ENCODE data around the gene AOPEP. TPM values are rescaled to one million over a fixed set of nuclear protein-coding genes. Genes with fewer than 3 reads are reported as not detected.
A peak's percentile ranks its signal among the peaks of the same experiment; 100 is the strongest.

AOPEP gene
- total RNA-seq, 4 donors from 2014 or later, result 56.5 to 160 (median 103) TPM

DNA sequence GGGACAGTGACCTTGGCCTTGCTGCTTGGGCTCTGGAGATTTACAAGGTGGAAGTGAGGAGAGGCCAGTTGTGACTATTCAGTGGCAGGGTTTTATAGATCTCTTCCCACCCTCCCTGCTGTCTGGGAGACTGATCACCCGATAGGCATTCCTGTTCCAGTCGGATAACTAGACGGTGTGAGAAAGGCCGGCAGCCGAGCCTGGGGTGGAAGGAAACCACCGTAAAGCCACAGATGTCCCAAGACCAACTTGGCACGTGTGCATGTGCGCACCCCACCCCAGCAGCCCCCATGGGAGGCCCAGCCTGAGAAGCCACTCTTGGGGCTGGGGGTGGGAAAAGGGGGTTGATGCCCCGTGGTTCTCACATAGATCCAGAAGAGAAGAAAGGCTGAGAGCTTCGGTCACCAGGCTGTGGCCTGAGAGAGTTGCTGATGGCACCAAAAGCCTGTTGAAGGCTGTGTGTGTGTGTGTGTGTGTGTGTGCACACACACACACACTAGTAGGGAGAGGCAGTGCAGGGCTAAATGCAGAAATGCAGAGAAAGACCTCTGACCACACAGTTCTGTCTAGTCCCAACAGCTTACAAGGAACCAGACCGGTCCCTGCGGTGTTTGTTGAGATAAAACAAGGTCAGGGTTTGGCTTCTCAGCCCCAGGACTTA is 365.2 kb downstream of the AOPEP start:
- no peak for TF ChIP-seq POLR2A (IDR thresholded peaks at IDR 0.05)
- TF ChIP-seq, protein P1, sequence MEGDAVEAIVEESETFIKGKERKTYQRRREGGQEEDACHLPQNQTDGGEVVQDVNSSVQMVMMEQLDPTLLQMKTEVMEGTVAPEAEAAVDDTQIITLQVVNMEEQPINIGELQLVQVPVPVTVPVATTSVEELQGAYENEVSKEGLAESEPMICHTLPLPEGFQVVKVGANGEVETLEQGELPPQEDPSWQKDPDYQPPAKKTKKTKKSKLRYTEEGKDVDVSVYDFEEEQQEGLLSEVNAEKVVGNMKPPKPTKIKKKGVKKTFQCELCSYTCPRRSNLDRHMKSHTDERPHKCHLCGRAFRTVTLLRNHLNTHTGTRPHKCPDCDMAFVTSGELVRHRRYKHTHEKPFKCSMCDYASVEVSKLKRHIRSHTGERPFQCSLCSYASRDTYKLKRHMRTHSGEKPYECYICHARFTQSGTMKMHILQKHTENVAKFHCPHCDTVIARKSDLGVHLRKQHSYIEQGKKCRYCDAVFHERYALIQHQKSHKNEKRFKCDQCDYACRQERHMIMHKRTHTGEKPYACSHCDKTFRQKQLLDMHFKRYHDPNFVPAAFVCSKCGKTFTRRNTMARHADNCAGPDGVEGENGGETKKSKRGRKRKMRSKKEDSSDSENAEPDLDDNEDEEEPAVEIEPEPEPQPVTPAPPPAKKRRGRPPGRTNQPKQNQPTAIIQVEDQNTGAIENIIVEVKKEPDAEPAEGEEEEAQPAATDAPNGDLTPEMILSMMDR (IDR thresholded peaks at IDR 0.05 in 4 of 5, conservative IDR thresholded peaks at IDR 0.05 in 1 of 5), result no peak
- intact Hi-C loops (cut with DNase I; ENCODE audit: low total_unique reads) (loop anchor here (5.0 to 10.0 kb wide), 3 partner anchors 84 to 413 kb away; no protein-coding TSS in a partner anchor), in situ Hi-C loops (cut with MboI; ENCODE audit: low sequenced_read_pairs in 4 of 4) (no loop called here)
- ATAC-seq, result no peak
- no peaks in the 10 kb centered on the region for H3K27me3 ChIP-seq
- DNase-seq, result peak in 1 of 2 donors; percentile 25
- H3K4me1 ChIP-seq, result peaks cover 86 to 87% of the 10 kb centered on the region in 2 donors
- no peaks in the 10 kb centered on the region for H3K9me3 ChIP-seq
- no peak overlapping the region for H3K4me3 ChIP-seq
- H3K36me3 ChIP-seq, result peaks cover 0 to 3% of the 10 kb centered on the region in 2 donors
- peak overlapping the region; percentile 87 to 96 (median 90) for H3K27ac ChIP-seq

DNA sequence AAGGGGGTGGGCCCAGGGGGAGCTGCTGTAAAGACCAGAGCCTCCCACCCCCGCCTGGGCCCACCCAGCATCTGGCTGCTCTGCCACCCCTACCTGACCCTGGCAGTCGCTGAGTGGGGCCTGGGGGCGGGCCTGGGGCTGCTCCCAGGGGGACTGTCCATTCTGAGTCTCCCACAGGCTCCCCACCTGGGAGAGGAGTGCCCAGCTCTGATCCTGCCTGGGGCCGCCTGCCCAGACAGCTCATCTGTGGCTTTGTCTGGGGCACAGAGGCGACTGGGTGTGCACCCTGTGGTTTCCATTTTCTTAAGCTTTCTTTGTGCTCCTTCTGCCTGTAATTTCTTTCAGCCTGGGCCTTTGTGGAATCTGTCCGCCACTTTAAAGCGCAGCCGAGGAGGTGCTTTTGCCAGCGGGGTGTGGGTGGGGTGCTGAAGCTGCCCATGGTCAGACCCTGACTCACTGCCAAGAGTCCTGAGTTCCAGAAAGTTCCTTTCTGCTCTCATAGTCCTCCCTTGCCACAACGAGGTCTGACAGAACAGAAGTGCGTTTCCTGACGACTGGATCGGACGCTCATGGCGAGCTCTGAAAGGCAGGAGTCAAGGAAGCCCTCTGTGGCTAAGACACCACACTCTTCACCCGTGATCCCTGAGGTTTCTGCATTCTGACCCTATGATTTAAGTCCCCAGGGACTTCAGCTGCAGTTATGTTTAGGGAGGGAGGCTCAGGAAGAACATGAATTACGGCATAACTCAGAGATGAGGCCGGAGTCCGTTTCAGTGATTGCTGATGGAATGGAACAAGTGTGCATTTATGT is 366.0 kb downstream of the AOPEP start:
- Histone ChIP-seq H3K9me3 (no peaks in the 10 kb centered on the region), H3K27me3 (no peaks in the 10 kb centered on the region), H3K36me3 (no peaks in the 10 kb centered on the region), H3K4me3 (no peak overlapping the region), H3K27ac (peak overlapping the region; percentile 87 to 96 (median 90)), H3K4me1 (peaks cover 85% of the 10 kb centered on the region in 2 donors)
- DNase-seq (peak in 1 of 2 donors; percentile 56), ATAC-seq (peak in 1 of 2 donors; percentile 8)
- in situ Hi-C loops (cut with MboI; ENCODE audit: low sequenced_read_pairs in 4 of 4) (no loop called here), intact Hi-C loops (cut with DNase I; ENCODE audit: low total_unique reads) (loop anchor here (5.0 to 10.0 kb wide), 3 partner anchors 85 to 412 kb away; no protein-coding TSS in a partner anchor)
- TF ChIP-seq, protein P1 (IDR thresholded peaks at IDR 0.05 in 4 of 5, conservative IDR thresholded peaks at IDR 0.05 in 1 of 5), result no peak

DNA sequence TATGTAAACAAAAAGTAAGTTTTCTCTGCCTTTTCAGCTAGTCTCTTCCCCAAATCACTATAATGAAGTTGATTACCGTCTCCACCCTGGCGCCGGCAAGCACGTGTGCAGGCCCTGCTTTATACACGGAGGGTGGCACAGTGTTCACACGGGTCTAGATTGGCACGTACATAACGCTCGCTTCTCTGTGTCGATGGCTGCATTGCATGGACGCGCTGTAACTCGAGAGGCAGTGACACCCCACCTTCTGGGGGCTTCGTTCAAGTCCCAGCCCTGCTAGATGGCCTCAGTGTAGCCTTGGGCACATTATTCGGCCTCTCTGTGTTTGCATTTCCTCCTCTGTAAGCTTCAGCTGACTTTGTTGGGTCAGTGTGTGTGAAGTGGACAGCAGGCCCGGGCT is 367.1 kb downstream of the AOPEP start:
- TF ChIP-seq, protein P1 (IDR thresholded peaks at IDR 0.05 in 4 of 5, conservative IDR thresholded peaks at IDR 0.05 in 1 of 5), result no peak
- no peak for TF ChIP-seq POLR2A (IDR thresholded peaks at IDR 0.05)
- Histone ChIP-seq H3K4me3 (no peak overlapping the region), H3K9me3 (no peaks in the 10 kb centered on the region), H3K4me1 (peaks cover 84 to 89% of the 10 kb centered on the region in 2 donors), H3K27me3 (no peaks in the 10 kb centered on the region), H3K27ac (peak overlapping the region; percentile 87 to 96 (median 90)), H3K36me3 (no peaks in the 10 kb centered on the region)
- in situ Hi-C loops (cut with MboI; ENCODE audit: low sequenced_read_pairs in 4 of 4), result no loop called here
- ATAC-seq, result no peak
- intact Hi-C loops (cut with DNase I; ENCODE audit: low total_unique reads), result loop anchor here (5.0 to 10.0 kb wide), 3 partner anchors 86 to 411 kb away; no protein-coding TSS in a partner anchor
- DNase-seq, result no peak

DNA sequence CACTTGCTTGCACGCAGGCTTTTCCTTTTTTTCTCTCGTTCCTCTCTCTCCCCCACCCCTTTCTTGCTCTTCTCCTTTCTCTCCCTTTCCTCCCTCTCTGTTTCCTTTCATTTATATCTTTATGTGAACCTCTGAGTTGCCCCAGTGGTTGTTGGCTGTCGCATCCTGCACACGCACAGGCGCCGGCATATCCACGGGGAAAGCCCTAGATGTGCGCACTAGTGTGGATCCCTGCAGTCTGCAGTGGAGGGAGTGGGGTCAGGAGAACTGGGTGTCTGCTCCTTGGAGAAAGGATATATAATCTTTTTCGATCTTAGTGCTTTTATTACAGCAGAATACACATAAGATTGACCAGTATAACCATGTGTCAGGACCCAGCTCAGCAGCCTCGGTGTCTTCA is 367.5 kb downstream of the AOPEP start:
- intact Hi-C loops (cut with DNase I; ENCODE audit: low total_unique reads), result loop anchor here (5.0 to 10.0 kb wide), 3 partner anchors 87 to 411 kb away; no protein-coding TSS in a partner anchor
- in situ Hi-C loops (cut with MboI; ENCODE audit: low sequenced_read_pairs in 4 of 4), result no loop called here
- ATAC-seq, result no peak

More for the DNA sequence above, 367.5 kb downstream of the AOPEP start:
- Histone ChIP-seq H3K9me3 (no peaks in the 10 kb centered on the region), H3K36me3 (no peaks in the 10 kb centered on the region), H3K4me3 (no peak overlapping the region), H3K27ac (peak overlapping the region; percentile 87 to 96 (median 90)), H3K4me1 (peaks cover 85 to 89% of the 10 kb centered on the region in 2 donors), H3K27me3 (no peaks in the 10 kb centered on the region)
- TF ChIP-seq, protein P1 (IDR thresholded peaks at IDR 0.05 in 4 of 5, conservative IDR thresholded peaks at IDR 0.05 in 1 of 5), result no peak
- no peak for TF ChIP-seq POLR2A (IDR thresholded peaks at IDR 0.05)
- DNase-seq, result no peak
